Ovary (tissue), 9 donors: ENCODE data around the gene KLK11. TPM values are rescaled to one million over a fixed set of nuclear protein-coding genes. Genes with fewer than 3 reads are reported as not detected.

Source experiments
- DNase-seq, 5 donors: peaks; one replicate each; pipeline ENCODE4 v3.0.0-alpha.2; 2019 to 2020
- H3K27ac ChIP-seq, 2 donors: fragments of 200-600 bp; one replicate each; pipeline versions ENCODE4 v1.5.1 to v1.8.0; 2019 to 2022
- H3K27me3 ChIP-seq: fragments of 200-600 bp; one replicate; pipeline ENCODE4 v1.8.0; 2022
- H3K36me3 ChIP-seq: fragments of 200-600 bp; sonication (generic); one replicate; pipeline ENCODE4 v1.5.1; 2019
- H3K4me1 ChIP-seq: one replicate; pipeline ENCODE4 v1.8.1; 2013; ENCODE audit warnings: mild to moderate bottlenecking, moderate library complexity; ENCODE audit not compliant: insufficient read depth
- H3K4me3 ChIP-seq: fragments of 200-600 bp; sonication (generic); one replicate; pipeline ENCODE4 v1.5.1; 2017
- H3K9me3 ChIP-seq, 2 donors: fragments of 200-600 bp in 1 of 2; sonication (generic) in 1 of 2; one replicate each; pipeline versions ENCODE4 v1.5.1 to v1.8.1; 2013 to 2019; ENCODE audit warnings: mild to moderate bottlenecking in 1 of 2, moderate library complexity in 1 of 2
- CTCF ChIP-seq, 3 donors: fragments of 450-650 bp in 2 of 3; fragments of 200-600 bp in 1 of 3; IDR thresholded peaks; one replicate each; pipeline versions ENCODE4 v1.5.1 to v1.8.0; 2016 to 2022; ENCODE audit warnings: antibody characterized with exemption in 3 of 3, mild to moderate bottlenecking in 1 of 3
- EP300 ChIP-seq: sonication (generic); formaldehyde crosslinking; IDR thresholded peaks from one replicate; pipeline ENCODE4 v1.6.1; 2017; ENCODE audit warnings: antibody characterized with exemption
- POLR2A ChIP-seq: fragments of 450-650 bp; IDR thresholded peaks from one replicate; pipeline ENCODE4 v1.6.1; 2017; ENCODE audit warnings: antibody characterized with exemption, mild to moderate bottlenecking, moderate library complexity
- WGBS, 3 donors: extraction: QIAGEN DNeasy Blood & Tissue Kit in 1 of 3; methylation state at CpG; one replicate each; pipeline versions ENCODE4 v1.1.5 to v1.1.7; 2013 to 2017; 5-methylcytosine and 5-hydroxymethylcytosine counted together
- intact Hi-C, 4 donors: fragments of 100-400 bp; cut with DNase I; formaldehyde crosslinking; loops; one replicate each; pipeline versions ENCODE4 v1.11.0 to v1.15.1; 2022 to 2023
- polyA plus RNA-seq, 2 donors: library from polyadenylated mRNA; stranded (reverse); fragments of 200-250 nt in 1 of 2; fragments of 350-450 nt in 1 of 2; fragmentation: Illumina TruSeq in 1 of 2; extraction: RNeasy Lipid Tissue Mini Kit (QIAGEN cat#74804) in 1 of 2; gene quantifications; one replicate each; pipeline ENCODE4 v1.2.3, GENCODE V29; 2013 to 2014
- total RNA-seq, 7 donors: library from RNA; depleted of rRNA in 2 of 7; stranded (reverse); fragments of >200 nt in 2 of 7; fragmentation: NEBNext Ultra II Directional in 3 of 7; extraction: Animal tissue kit (Norgen Biotek cat#: 25700) in 3 of 7; gene quantifications; one replicate each; pipeline versions ENCODE4 v1.1.0 to v1.2.4, GENCODE V29; 2016 to 2023
- donor health status: DM: no; HTN: no; CAD: no; lungs with moderate emphysema.
- donor health status: DM: no; HTN: no; CAD: no.
- donor health status: Bipolar disorder and iron deficiency.
- donor health status: DM: yes; HTN: yes; CAD: no.
- donor health status: DM: no; HTN: no; CAD: no.
- donor health status: DM: yes; HTN: yes; CAD: no.

The KLK11 gene
- total and polyA plus RNA-seq, 9 donors = 0.33 to 91.2 (median 1.4) TPM

GRCh38 chr19:51002542-51003311, 23.7 kb downstream of the KLK11 start:
- H3K4me3 ChIP-seq = no peak overlapping the region
- H3K27me3 ChIP-seq = no peaks in the 10 kb centered on the region
- DNase-seq = peak in 1 of 5 donors; percentile 28
- TF ChIP-seq CTCF (IDR thresholded peaks at IDR 0.05) = no peak
- no peak for TF ChIP-seq POLR2A
- TF ChIP-seq EP300 = no peak
- no peaks in the 10 kb centered on the region for H3K4me1 ChIP-seq
- H3K9me3 ChIP-seq = no peaks in the 10 kb centered on the region
- H3K27ac ChIP-seq = no peak overlapping the region
- 50 to 66% (median 56%) methylated on average over 41 to 42 of the region's 42 CpGs for WGBS, 3 donors
- H3K36me3 ChIP-seq = no peaks in the 10 kb centered on the region
- intact Hi-C loops = no loop called here

- Histone ChIP-seq H3K36me3 (no peaks in the 10 kb centered on the region), H3K9me3 (no peaks in the 10 kb centered on the region), H3K27ac (no peak overlapping the region), H3K27me3 (no peaks in the 10 kb centered on the region), H3K4me3 (no peak overlapping the region), H3K4me1 (no peaks in the 10 kb centered on the region)
- intact Hi-C loops = no loop called here
- DNase-seq = no peak
- TF ChIP-seq POLR2A (no peak), CTCF (IDR thresholded peaks at IDR 0.05) (no peak), EP300 (no peak)
- 8 to 20% (median 17%) methylated on average over 12 of the region's 12 CpGs for WGBS, 3 donors
Measured at GRCh38 chr19:51002089-51002532, 24.3 kb downstream of the KLK11 start.

DNA sequence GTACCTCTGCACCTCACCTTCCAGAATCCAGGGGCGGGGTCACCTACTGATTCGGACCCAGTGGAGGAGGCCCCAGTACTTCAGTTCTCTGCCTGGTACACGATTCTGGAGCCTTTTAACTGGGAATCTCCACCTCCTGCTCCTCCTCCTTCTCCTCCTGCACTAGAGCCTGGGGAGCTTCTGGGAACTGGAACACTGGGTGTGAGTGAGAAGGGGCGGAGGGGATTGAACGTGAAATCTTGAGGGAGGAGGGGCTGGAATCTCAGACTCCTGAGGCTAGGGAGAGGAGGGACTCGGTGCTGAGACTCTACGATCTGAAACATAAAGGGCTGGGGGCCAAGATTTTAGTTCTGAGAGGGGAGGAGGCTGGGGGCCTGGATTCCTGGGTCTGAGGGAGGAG, 24.9 kb downstream of the KLK11 start, which contains the start of gene KLK8:
KLK8 (minus strand) TSS at position 90 of the 400 bp plus-strand sequence. CDS start 437 bp downstream, outside the sequence.
- H3K27me3 ChIP-seq = no peaks in the 10 kb centered on the region

GRCh38 chr19:51000981-51001380, 25.4 kb downstream of the KLK11 start:
- WGBS, 3 donors = 17 to 21% (median 18%) methylated on average over 16 of the region's 16 CpGs
- no peaks in the 10 kb centered on the region for H3K9me3 ChIP-seq
- no peak for DNase-seq
- intact Hi-C loops = no loop called here
- H3K27ac ChIP-seq = no peak overlapping the region
- H3K4me3 ChIP-seq = no peak overlapping the region
- no peak for TF ChIP-seq EP300
- no peak for TF ChIP-seq POLR2A
- no peak for TF ChIP-seq CTCF (IDR thresholded peaks at IDR 0.05)
- no peaks in the 10 kb centered on the region for H3K36me3 ChIP-seq
- H3K27me3 ChIP-seq = no peaks in the 10 kb centered on the region
- no peaks in the 10 kb centered on the region for H3K4me1 ChIP-seq

More for the DNA sequence above, 24.9 kb downstream of the KLK11 start, which contains the start of gene KLK8:
- Histone ChIP-seq H3K4me1 (no peaks in the 10 kb centered on the region), H3K27ac (no peak within 1 kb of the TSS), H3K4me3 (no peak within 1 kb of the TSS), H3K36me3 (no peaks in the 10 kb centered on the region), H3K9me3 (no peaks in the 10 kb centered on the region)
- intact Hi-C loops = no loop called here
- TF ChIP-seq POLR2A (no peak), EP300 (no peak), CTCF (IDR thresholded peaks at IDR 0.05) (no peak)
- WGBS, 3 donors = 11 to 18% (median 12%) methylated on average over 7 of the region's 7 CpGs
- no peak for DNase-seq
